Stimulated activated CD4-positive, alpha-beta T cell treated with anti-CD3 and anti-CD28 coated beads, Interleukin-1b, Interleukin-23, amount 100 ng/mL, for 4 hours (primary cell): ENCODE results near the gene RPL7A.
"Not testable (repeated sequence)": the region's sequence is repeated elsewhere in the genome, so short reads cannot be mapped to it uniquely, and the experiment has no call there.

ENCODE experiments used
- DNase-seq, 2 donors: peaks; one replicate each; pipeline ENCODE4 v3.0.0-alpha.2; 2020; ENCODE audit warnings: low read depth in 2 of 2

RPL7A gene

DNA sequence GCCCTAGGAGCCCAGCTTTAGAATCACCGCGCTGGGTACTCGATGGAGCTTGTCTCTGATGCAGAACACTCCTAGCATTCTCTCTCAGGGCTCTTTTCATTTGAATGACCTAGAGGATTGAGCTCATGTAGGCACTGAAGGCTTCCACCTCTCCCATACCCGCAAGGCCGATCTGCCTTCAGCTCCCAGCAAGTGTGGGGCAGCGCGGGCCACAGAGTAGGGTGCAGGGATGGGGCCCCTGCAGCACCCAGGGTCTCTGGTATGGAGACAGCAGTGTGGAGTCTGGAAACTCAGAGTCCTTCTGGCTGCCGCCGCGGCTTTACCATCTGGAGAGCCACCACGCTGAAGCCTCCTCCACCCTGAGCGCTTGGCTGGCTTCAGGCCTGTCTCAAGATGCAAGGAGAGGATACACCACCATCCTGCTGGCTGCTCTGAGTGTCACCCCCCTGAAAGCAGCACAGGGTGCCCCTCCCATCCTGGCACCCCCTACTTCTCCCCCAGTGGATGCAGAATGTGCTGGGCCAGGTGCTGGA, 41.1 kb downstream of the RPL7A start:
- no peak for DNase-seq

DNA sequence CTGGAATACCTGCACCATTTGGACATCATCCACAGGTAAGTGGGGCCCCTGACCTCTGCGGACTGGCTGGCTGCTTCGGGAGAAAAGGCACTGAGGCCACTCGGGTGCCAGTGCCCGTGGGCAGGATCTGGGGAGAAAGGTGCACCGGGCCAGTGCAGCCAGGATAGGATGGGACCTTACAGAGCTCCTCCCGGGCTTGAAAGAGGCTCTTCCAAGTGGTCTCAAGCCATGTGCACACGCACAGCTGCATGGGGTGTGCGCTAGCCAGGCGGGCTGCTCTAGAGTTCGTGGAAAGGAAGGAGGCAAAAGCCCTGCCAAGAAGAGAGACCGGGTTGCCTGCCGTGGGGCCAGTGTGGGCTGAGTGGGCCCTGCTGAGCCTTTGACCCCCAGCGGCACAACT, 41.5 kb downstream of the RPL7A start:
- no peak for DNase-seq

DNA sequence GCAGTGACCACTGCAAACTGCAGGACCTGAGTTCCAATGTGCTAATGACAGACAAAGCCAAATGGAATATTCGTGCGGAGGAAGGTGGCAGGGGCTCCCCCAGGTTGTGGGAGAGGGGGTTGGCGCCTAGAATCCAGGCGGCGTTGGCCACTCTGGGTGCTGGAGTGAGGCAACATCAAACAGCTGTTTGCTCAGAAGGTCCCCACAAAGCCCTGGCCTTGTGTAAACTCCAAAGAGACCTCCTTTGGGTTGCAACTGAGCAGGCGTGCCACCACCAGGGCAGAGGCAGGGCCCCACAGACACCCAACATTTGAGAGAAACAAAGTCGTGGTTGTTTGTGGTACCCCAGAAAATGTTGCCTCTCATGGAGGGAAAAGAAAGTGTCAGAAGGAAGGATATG, 42.7 kb downstream of the RPL7A start:
- DNase-seq: no peak

DNA sequence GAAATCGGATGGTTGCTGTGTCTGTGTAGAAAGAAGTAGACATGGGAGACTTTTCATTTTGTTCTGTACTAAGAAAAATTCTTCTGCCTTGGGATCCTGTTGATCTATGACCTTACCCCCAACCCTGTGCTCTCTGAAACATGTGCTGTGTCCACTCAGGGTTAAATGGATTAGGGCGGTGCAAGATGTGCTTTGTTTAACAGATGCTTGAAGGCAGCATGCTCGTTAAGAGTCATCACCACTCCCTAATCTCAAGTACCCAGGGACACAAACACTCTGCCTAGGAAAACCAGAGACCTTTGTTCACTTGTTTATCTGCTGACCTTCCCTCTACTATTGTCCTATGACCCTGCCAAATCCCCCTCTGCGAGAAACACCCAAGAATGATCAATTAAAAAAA, 43.4 kb downstream of the RPL7A start:
- not testable (repeated sequence) for DNase-seq

DNA sequence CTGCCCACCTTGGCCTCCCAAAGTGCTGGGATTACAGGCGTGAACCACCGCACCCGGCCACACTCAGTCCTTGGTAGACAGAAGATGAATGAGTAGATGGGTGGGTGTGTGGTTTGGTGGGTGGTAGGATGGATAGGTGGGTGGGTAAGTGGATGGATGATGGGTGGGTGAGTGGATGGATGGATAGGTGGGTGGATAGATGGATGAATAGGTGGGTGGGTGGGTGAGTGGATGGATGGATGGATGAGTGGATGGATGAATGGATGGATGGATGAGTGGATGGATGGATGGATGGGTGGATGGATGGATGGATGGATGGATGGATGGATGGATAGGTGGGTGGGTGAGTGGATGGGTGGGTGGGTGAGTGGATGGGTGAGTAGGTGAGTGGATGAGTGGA, 44.3 kb downstream of the RPL7A start:
- not testable (repeated sequence) for DNase-seq

DNA sequence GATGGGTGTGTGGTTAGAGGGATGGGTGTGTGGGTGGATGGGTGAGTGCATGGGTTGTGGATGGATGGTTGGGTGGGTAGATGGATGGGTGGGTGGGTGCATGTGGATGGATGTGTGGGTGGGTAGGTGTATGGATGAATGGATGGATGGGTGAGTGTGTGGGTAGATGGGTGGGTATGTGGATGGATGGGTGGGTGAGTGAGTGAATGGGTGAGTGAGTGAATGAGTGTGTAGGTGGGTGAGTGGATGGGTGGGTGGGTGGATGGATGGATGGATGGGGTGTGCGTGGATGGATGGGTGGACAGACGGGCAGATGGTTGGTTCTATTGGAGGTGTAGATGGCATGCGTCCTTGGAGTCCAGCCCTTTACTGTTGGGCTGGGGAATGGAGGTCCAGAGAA, 45.4 kb downstream of the RPL7A start:
- DNase-seq: no peak

DNA sequence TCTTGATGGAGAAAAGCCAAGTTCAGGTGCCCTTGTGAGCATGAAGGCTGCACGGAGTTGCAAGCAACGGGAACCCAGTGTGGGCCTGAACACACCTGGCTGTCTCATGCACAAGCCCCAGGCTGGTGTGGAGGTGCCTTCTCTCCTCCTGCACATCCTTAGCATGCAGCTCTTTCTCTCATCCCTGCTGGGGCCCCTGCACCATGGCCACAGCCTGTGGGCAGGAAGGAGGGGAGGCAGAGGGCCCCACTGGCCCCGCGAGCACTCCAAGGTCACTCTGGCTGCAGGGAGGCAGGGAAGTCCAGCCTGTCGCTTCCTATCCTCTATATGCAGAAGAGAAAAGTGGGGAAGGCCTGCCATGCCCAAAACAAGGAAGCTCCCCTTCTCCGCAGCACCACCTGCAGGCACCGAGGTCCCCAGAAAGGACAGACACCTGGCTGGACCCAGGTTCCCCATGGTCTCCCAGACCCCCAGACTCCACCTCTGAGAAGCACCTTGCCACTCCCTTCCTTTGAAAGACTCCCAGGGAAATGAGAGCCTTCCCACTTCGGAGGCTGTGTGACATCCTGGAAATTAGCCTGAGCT, 46.8 kb downstream of the RPL7A start:
- DNase-seq: no peak

DNA sequence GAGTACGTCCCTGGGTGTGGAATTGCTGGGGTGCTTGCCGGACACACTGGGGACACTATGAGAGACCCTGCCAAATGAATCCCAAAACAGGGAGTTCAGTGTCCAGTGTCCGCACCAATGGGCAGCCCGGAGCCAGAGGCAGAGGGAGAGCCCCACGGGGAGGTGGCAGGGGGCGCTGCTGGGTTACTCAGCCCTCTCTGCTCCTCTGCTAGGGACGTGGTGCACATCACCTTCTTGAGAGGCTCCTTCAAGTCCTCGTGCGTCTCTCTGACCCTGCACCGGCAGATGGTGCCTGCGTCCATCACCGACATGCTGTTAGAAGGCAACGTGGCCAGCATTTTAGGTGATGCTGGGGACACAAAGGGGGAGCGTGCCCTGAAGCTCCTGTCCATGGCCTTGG, 48.9 kb downstream of the RPL7A start:
- DNase-seq: no peak

DNA sequence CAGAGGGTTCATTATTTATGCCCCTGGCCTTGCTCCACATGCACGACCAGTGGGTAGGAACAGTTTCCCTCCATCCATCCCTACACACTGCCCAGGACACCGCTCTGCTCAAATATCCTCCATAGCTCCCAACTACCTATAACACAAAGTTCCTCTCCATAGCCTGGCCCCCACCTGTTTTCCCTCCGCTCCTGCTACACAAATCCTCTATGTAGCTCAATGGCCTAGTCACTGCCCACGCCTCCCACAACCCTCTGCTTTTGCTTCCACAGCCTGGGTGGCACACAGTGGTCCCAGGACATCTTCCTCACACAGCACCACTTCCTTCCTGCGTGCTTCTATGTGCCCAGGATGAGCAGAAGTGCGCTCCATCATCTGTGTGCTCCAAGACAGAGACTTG, 49.4 kb downstream of the RPL7A start:
- DNase-seq: no peak

DNA sequence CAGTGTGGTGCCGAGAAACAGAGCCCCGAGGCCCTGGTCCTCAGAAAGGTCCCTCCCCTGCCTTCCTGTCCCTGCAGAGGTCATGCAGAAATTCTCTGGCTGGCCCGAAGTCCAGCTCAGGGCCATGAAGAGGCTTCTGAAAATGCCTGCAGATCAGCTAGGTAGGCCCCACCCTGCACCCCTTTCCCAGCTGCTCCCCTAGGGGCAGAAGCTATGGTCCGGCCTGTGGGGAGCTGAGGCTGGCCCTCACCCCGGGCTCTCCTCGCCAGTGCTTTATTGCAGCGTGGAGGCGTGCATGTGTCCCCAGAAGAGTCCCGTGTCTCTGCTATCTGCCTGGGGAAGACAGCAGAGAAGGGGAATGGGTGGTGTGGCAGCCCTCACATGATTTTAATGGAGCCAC, 49.9 kb downstream of the RPL7A start:
- DNase-seq: no peak

DNA sequence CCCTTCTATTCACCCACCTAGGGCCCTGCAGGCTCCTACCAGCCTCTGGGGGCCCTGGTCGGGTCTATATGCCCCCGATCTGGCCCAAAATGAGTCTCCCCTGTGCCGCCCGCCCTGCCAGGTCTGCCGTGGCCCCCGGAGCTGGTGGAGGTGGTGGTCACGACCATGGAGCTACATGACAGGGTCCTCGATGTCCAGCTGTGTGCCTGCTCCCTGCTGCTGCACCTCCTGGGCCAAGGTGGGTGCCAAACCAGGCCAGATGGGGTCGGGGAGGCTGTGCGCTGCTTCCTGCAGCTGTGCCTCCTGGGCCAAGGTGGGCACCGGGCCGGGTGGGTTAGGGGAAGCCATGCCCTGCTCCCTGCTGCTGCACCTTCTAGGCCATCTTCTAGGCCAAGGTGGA, 52.3 kb downstream of the RPL7A start:
- no peak for DNase-seq
